G401.6 (cell line): Measurements from ENCODE around the gene CHIC1.
"Not testable (repeated sequence)": the region's sequence is repeated elsewhere in the genome, so short reads cannot be mapped to it uniquely, and the experiment has no call there.

Experiments used
- FAIRE-seq: peaks from 2 replicates; lab custom pipeline; 2012; peaks lifted over from hg19 to GRCh38; lab: Jason Lieb, UNC

Gene CHIC1

DNA sequence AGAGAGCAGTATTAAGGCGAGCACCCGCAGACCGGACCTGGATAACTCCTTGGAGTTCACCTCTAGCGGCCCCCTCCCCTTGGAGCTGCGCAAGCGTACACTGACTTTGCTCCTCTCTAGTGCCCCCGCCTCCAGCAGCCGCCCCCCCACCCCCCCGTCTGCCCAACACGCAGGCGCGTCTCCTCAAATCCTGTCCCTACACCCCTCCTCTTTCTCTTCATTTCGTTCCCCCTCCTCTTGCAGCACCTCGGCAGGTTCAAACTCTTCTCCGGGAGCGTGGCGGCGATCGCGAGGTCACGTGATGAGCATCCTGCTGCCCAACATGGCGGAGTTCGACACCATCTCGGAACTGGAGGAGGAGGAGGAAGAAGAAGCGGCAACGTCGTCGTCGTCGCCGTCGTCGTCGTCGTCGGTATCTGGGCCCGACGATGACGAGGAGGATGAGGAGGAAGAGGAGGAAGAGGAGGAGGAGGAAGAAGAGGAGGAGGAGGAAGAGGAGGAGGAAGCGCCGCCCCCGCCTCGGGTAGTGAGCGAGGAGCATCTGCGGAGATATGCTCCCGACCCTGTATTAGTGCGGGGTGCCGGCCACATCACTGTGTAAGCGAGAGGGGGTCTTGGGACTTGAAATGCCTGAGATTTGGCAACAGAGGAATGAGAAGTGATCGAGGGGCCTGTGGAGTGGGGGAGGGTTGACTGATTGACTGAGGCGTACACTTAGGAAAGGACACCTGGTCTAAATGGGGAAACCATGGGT, at the start of gene CHIC1:
CHIC1 (plus strand) TSS at position 214 of the 754 bp plus-strand sequence; CDS start at position 302, 88 bp downstream.
- no peak for FAIRE-seq

DNA sequence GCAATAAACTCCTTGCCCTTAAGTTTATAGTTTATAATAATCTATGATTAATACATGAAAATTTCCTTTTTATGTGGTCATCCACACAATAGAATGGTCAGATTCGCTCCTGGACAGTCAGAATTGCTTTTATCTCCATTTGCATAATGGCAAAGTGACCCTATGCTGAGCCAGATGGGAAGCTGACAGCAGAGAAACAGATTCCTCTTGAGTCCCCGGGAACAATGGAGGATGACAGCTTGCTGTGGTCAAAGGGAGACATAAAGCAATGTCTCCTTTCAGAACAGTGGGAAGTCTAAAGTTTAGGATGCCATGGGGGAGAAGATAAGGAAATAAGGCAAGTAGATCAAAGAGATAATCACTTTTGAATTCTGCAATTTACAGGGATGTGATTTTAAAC, 40.2 kb upstream of the CHIC1 start:
- not testable (repeated sequence) for FAIRE-seq

DNA sequence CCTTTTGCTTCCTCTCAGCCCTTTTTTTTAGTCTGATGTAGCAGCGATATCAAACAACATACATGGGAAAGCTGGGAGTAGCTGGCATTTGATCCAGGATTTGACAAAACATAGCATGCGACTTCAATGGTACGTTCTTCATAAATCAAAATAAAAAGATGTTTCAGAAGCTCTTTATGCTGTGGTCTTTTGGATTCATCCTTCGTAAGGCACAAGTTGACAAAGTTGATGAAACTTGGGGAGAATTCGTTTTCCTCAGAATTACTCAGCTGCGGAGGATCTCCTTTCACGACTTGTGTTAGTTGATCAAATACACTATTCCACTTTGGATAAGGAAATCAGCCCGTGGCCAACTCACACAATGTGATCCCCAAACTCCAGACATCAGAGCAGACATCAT, 38.1 kb upstream of the CHIC1 start:
- FAIRE-seq, result no peak

DNA sequence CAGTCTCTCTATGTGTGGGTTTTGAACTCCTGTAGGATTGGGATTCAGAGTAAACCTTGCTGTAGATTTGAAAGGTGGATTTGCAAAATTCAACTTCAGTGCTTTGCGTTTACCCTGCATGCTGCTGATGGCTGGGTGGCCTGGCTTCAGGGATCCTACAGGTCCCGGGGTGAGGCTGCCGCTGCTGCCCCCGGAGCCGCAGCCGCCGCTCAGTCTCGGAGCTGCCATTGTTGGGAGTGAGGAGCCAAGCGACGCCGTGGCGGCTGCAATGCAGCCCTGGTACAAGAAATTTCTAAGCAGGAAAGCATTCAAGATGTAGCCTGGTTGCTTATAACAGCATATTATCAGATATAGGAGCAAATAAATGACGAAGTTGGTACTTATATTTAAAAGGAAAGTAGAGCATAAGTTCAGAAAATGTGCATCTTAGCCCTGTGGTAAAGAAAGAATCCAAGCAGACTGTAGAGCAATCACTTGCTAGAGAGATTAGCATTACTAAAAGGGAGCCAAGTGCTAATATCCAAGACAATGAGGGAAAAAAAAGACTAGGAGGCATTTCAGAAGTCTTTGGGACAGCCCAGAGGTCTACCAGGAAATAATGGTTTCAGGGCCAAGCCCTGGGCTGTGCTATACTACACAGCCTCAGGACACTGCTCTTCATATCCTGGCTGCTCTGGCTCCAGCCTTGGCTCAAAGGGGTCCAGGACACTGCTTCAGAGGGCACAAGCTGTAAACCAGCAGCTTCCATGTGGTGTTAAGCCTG, 36.9 kb upstream of the CHIC1 start:
- no peak for FAIRE-seq

DNA sequence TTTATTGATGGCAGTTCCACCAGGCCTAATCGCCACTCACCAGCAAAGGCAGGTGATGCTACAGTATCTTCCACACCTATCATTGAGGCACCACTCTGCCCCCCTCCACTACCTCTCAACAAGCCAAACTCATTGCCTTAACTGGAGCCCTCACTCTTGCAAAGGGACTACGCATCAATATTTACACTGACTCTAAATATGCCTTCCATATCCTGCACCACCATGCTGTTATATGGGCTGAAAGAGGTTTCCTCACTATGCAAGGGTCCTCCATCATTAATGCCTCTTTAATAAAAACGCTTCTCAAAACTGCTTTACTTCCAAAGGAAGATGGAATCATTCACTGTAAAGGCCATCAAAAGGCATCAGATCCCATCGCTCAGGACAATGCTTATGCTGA, 31.3 kb upstream of the CHIC1 start:
- FAIRE-seq, result not testable (repeated sequence)

DNA sequence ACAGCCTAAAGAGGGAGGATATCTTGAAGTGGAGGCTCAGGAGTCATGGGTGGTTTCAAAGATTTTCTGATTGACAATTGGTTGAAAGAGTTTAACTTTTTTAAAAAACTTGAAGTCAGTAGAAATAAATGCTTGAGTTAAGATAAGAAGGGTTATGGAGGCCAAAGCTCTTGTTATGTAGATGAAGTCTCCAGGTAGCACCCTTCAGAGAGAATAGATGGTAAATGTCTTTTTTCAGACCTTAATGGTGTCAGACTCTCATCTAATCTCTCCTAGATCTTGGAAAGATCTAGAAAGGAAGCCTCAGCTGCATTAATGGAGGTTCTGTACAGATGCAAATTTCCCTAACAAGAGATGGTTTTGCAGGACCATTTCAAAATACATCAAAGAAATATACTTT, 6.8 kb upstream of the CHIC1 start:
- FAIRE-seq, result no peak

DNA sequence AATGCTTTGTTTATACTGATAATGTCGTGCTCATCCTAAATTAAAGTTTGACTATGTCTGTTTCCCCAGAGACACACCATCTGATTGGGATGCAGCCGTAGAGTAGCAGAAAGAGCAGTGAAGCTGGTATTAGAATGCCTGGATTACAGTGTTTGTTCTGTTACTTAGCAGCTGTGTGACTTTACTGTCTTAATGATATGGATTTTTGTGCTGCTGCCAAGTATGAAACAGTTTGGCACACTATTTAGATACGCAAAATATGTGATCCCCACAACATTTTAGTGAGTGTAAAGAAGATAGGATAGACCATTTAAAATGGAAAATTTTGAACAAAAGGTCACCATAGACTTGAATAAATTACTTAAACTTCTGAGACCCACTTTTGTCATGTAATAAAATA, 1.2 kb upstream of the CHIC1 start:
- no peak for FAIRE-seq

DNA sequence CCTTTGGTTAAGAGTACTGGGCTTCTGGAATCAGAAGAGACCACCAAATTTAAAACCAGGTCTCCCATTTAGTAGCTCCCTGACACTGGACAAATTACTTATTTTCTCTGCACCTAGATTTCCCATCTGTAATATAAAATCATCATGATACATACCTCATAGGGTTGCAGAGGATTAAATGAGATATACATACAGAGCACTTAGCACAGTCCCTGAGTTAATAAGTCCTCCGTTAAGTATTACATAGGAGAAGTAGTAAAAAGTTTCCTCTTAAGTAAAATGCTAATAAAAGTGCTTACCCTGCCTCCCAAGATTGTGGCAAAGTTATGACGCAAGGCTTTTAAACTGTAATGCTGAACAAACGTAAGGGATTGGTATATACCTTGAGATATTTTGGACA, 539 bp upstream of the CHIC1 start:
- no peak for FAIRE-seq

DNA sequence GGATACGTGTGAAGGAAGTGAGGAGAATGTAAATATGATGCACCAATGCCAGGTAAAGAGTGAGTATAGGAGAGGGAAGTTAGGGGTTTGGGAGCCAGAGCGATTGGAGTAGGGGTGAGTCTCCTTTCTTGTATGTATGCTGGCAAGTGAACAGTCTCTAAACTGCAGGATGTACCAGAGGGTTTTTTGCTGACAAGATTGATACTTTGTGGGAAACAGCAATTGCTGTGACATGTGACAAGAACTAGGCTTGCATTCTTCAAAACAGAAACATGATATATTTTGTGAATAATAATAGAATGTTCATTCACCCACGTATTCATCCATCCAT, 706 bp downstream of the CHIC1 start:
- FAIRE-seq, result no peak

DNA sequence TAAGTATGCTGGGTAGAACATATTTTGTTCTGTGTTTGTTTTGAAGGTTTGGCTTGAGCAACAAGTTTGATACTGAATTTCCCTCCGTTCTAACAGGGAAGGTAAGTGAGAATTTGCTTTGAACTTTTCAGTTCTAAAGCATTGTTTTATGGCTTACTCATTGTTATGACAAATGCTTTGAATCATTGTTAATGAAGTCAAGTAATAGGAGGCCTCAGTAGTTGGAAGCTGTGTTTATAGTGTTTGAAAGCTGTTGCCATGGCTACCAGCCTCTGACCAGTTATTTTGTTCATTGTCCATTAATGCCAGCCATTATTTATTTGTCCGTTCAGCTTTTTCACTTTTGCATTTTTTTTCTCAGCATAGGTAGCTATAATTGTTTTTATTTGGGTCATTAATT, 14.4 kb downstream of the CHIC1 start:
- no peak for FAIRE-seq

DNA sequence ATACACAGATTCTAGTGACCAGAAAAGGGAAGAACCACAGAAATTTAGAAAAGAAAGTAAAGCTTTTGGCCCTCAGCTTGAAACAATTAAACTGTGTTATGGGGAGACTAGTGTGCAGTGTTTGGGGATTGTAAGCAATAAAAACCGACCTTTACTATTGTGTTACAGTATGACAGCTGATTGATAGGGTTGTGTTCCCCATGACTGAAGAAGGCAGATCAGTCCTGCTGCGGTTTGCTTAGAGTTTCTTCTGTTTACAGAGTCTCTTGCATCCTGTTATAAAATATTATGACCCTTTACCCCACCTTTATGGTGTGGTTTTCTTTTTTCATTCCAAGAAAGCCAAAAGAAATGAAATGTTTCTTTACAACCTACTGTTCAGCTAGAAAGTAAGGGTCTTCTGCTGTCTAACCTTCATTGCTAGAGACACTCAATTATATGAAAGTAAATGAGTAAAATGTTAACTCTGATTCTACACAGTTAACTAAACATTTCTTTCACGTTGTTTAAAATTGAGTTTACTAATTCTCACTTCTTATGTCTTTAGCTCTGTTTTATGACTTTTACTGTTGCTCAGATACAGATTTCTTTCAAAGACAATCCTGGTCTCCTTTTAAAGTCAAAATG, 18.1 kb downstream of the CHIC1 start:
- no peak for FAIRE-seq

DNA sequence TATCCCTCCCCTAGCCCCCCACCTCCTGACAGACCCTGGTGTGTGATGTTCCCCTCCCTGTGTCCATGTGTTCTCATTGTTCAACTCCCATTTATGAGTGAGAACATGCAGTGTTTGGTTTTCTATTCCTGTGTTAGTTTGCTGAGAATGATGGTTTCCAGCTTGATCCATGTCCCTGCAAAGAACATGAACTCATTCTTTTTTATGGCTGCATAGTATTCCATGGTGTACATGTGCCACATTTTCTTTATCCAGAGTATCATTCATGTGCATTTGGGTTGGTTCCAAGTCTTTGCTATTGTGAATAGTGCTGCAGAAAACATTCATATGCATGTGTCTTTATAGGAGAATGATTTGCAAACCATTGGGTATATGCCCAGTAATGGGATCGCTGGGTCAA, 34.8 kb downstream of the CHIC1 start:
- FAIRE-seq, result not testable (repeated sequence)

DNA sequence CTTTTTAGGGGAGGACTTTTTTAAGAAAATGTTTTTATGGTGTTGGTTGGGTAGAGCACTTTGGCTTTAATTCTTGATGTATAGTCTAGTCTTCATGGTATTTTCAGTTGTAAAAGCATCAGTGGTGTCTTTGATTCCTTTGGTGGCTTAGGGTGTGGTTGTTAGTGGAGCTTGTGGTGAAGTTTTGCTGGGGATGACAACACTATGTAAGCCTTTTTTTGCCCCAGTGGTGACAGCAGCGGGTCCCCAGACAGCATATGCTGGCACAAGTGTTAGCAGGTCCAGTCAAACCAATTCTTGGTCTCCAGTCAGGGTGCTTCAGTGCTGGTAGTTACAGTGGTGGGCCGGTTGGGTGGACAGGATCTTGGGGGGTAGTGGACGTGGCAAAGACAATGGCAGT, 52.0 kb downstream of the CHIC1 start:
- FAIRE-seq, result no peak

DNA sequence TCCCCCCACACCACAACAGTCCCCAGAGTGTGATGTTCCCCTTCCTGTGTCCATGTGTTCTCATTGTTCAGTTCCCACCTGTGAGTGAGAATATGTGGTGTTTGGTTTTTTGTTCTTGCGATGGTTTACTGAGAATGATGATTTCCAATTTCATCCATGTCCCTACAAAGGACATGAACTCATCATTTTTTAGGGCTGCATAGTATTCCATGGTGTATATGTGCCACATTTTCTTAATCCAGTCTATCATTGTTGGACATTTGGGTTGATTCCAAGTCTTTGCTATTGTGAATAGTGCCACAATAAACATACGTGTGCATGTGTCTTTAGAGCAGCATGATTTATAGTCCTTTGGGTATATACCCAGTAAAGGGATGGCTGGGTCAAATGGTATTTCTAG, 78.7 kb downstream of the CHIC1 start:
- FAIRE-seq, result not testable (repeated sequence)

DNA sequence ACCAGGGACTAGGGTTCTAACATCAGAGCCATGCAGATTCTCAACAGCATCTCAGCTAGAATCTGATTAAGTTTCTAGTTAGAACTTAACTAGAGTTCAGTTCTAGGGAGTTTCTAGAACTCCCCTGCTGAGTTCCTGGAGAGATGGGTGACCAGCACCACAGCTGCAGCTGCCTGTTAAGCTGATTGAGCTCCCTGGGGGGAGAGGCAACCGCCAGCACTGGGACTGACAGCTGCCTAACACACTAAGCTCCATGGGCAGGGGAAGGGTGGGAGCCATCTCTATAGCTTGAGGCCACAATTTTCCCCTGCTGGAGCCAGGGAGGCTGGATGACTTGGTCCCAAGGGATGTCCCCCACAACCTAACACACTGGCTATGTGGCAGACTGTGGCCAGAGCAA, 84.2 kb downstream of the CHIC1 start:
- FAIRE-seq, result no peak

DNA sequence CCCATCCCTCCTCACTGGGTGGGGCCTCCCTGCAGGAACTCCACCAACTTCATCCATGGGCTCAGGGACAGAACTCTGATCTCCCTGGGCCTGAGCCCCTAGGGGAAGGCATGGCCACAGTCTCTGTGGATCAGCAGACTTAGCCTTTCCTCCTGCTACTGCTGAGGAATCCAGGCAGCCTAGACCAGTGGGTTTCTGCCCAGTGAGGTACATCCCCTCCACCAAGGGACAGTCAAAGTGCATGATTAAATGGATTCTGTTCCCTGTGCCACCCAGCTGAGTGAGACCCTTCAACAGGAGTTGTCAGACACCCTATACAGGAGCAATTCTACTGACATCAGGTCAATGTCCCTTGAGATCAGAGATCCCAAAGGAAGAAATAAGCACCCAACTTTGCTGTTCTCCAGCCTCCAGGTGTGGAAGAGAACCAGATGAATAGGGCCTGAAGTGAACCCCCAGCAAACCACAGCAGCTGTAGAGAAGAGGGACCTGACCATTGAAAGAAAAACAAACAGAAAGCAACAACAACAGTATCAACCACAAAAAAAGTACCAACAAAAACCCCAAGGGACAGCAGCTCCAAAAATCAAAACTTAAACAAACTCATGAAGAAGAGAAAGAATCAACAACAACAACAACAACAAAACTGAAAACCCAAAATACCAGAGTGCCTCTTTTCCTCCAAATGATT, 84.8 kb downstream of the CHIC1 start:
- FAIRE-seq, result no peak

DNA sequence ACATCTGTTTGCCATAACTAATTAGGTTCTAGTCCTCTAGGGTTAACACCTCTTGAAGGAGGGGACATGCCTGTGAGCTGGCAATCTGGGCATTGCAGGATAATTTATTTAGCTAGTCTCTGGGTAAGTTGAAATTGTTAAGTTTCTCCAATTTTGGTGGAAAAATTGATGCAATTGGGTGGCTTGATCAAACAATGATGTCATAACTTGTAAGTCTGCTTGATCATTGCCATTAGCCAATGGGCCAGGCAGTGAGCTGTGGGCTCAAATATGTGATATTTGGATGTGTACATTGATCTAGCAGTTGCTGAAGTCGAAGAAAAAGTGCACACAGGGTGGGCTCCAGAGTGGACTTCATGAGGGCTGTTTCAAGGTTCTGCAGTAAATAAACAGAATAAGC, 98.3 kb downstream of the CHIC1 start:
- not testable (repeated sequence) for FAIRE-seq

DNA sequence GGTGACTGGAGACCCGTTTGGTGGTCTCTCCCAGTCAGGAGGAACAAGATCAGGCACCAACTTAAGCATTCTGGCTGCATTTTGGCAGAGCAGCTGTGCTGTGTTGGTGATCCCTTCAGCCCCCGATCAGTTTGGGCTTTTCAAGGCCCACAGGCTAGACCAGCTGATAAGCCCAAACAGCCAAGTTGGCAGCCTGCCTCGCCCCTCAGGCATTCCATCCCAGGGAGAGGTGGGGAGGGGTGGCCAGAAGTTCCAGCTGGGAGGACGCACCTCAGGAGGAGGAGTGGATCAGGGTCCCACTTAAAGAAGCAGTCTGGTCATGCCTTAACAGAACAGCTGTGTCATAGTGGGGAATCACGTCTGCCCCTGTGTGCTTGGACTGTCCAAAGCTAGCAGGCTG, 105.8 kb downstream of the CHIC1 start:
- no peak for FAIRE-seq

DNA sequence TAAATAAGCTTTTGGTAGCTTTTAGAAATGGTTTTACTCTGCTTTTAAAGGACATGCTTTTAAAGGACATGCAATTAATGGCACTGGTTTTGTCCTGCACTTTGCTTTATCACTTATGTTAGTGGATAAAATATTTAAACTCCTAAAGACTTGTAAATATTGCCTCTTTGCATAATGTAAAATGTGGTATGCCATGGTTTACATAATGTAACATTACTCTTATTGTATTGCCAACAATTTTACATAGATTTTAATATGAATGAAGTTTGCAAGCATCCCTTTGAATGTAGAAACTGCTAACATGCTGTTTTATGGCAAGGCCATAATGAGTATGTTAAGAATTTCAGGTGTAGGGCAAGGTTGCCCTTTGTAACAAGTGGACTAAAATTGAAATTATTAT, 118.4 kb downstream of the CHIC1 start:
- FAIRE-seq, result no peak

DNA sequence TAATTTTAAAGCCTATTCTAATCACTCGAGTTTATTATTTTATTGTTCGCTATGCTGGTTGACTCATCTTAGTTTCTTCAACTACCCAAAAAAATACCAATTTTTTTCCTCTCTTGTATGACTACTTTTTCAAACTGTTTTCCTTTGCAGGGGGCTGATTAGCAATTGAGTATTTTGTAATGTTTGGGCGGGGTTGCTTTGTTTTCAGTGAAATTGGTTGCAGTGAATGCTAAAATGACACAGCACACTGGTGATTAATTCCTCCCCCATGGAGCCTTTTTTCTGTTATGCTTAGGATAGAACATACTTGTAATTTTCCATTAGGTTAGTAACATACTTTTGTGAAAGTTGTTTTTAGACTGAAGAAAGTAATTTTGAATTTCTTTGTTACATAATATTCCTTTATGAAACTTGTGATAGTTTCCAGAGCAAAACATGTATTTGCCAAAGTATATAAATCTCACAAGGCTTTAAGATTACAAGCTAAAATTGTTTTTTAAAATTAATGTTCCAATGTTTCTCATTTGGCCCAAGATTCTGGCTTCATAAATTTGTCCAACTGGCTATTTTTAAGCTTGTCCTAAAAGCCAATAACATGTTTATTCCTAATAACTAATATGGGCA, 120.4 kb downstream of the CHIC1 start:
- no peak for FAIRE-seq

DNA sequence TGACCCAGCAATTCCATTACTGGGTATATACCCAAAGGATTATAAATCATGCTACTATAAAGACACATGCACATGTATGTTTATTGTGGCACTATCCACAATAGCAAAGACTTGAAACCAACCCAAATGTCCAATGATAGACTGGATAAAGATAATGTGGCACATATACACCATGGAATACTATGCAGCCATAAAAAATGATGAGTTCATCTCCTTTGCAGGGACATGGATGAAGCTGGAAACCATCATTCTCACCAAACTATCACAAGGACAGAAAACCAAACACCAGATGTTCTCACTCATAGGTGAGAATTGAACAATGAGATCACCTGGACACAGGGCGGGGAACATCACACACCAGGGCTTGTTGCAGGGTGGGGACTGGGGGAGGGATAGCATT, 144.0 kb downstream of the CHIC1 start:
- not testable (repeated sequence) for FAIRE-seq

DNA sequence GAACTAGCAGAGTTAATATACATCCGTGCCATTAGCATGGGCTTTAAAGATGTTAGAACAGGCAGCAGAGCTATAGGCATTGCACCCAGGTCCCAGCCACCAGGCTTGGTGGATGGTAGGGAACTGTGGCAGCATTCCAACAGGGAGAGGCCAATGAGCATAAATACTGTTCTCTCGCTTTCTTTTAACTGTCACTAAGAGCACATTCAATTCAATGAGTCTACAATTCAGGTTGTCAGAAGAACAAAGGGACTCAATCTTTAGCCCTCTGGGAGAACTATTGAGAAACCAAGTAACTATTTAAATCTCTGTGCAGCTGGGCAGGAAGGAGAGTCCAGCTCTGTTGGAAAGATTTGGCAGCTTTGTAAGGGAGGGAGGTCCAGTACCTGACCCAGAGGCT, 165.6 kb downstream of the CHIC1 start:
- FAIRE-seq, result no peak
